Testis (tissue), 2 donors: ENCODE measurements around the gene COMMD2.

Experiments
- CTCF ChIP-seq, 3 experiments: fragments of 450-650 bp in 2 of 3; fragments of 200-600 bp in 1 of 3; sonication (generic) in 1 of 3; IDR thresholded peaks; one replicate each; pipeline ENCODE4 v1.5.1; 2016 to 2019; ENCODE audit warnings: antibody characterized with exemption in 3 of 3, mild to moderate bottlenecking in 2 of 3, moderate library complexity in 1 of 3
- POLR2A ChIP-seq: fragments of 450-650 bp; IDR thresholded peaks from one replicate; pipeline ENCODE4 v1.6.1; 2017; ENCODE audit warnings: antibody characterized with exemption, mild to moderate bottlenecking, moderate library complexity

- TF ChIP-seq CTCF (IDR thresholded peaks at IDR 0.05) (no peak), POLR2A (no peak)
Observed at GRCh38 chr3:149801639-149802038, 49.4 kb upstream of the COMMD2 start.
